Progenitor cell of endocrine pancreas (in vitro differentiated cells): ENCODE results near the gene OTUD7B. TPM values are rescaled to one million over a fixed set of nuclear protein-coding genes. Genes with fewer than 3 reads are reported as not detected.

Source experiments
- DNase-seq: peaks from one replicate; pipeline ENCODE4 v3.0.0; 2021; ENCODE audit warnings: low spot score; ENCODE audit not compliant: unreplicated experiment
- H3K27ac Mint-ChIP-seq: 2 replicates; pipeline ENCODE4 v1.8.0; 2021; ENCODE audit warnings: mild to moderate bottlenecking, moderate library complexity, mixed read lengths
- H3K27me3 Mint-ChIP-seq: 2 replicates; pipeline ENCODE4 v1.8.0; 2021; ENCODE audit warnings: mixed read lengths
- H3K36me3 Mint-ChIP-seq: 2 replicates; pipeline ENCODE4 v1.8.0; 2022; ENCODE audit warnings: mixed read lengths; ENCODE audit not compliant: insufficient read depth
- H3K4me1 Mint-ChIP-seq: 2 replicates; pipeline ENCODE4 v1.8.0; 2021; ENCODE audit warnings: low read depth, mixed read lengths
- H3K4me3 Mint-ChIP-seq: 2 replicates; pipeline ENCODE4 v1.8.0; 2021; ENCODE audit warnings: low read depth, mild to moderate bottlenecking, moderate library complexity, mixed read lengths
- H3K9me3 Mint-ChIP-seq: 2 replicates; pipeline ENCODE4 v1.8.0; 2021; ENCODE audit warnings: low read depth, mixed read lengths
- total RNA-seq: library from RNA; stranded (reverse); gene quantifications from 2 replicates; pipeline ENCODE4 v1.2.1, GENCODE V29; 2021
- TF ChIP-seq, protein P1 (sequence below): fragments of 200-600 bp; sonication (generic); IDR thresholded peaks from one replicate; pipeline ENCODE4 v1.5.0; 2021; ENCODE audit warnings: antibody characterized with exemption, mild to moderate bottlenecking; ENCODE audit not compliant: unreplicated experiment

Gene OTUD7B
- total RNA-seq, 1 donor from 2014 or later = 29.1 TPM

DNA sequence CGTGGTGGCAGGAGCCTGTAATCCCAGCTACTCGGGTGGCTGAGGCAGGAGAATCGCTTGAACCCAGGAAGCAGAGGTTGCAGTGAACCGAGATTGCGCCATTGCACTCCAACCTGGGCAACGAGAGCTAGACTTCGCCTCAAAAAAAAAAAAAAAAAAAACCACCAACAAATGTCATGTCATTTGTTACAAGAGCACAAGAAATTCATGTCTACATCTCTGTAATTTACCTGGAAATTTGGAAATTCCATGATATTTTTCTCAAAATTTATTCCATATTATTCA, 40.5 kb upstream of the OTUD7B start:
- no peaks in the 10 kb centered on the region for H3K27me3 Mint-ChIP-seq
- TF ChIP-seq, protein P1, sequence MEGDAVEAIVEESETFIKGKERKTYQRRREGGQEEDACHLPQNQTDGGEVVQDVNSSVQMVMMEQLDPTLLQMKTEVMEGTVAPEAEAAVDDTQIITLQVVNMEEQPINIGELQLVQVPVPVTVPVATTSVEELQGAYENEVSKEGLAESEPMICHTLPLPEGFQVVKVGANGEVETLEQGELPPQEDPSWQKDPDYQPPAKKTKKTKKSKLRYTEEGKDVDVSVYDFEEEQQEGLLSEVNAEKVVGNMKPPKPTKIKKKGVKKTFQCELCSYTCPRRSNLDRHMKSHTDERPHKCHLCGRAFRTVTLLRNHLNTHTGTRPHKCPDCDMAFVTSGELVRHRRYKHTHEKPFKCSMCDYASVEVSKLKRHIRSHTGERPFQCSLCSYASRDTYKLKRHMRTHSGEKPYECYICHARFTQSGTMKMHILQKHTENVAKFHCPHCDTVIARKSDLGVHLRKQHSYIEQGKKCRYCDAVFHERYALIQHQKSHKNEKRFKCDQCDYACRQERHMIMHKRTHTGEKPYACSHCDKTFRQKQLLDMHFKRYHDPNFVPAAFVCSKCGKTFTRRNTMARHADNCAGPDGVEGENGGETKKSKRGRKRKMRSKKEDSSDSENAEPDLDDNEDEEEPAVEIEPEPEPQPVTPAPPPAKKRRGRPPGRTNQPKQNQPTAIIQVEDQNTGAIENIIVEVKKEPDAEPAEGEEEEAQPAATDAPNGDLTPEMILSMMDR = no peak
- H3K4me1 Mint-ChIP-seq = no peaks in the 10 kb centered on the region
- DNase-seq = no peak
- peak overlapping the region; percentile 8 for H3K27ac Mint-ChIP-seq
- H3K9me3 Mint-ChIP-seq = no peaks in the 10 kb centered on the region
- no peak overlapping the region for H3K4me3 Mint-ChIP-seq
- peaks cover 6% of the 10 kb centered on the region for H3K36me3 Mint-ChIP-seq

GRCh38 chr1:150049926-150050325, 39.4 kb upstream of the OTUD7B start:
- Mint-ChIP-seq H3K9me3 (no peaks in the 10 kb centered on the region), H3K36me3 (peaks cover 6% of the 10 kb centered on the region), H3K4me1 (no peaks in the 10 kb centered on the region), H3K27ac (no peak overlapping the region), H3K27me3 (no peaks in the 10 kb centered on the region), H3K4me3 (no peak overlapping the region)
- no peak for DNase-seq
- TF ChIP-seq, protein P1 = no peak

- no peak for DNase-seq
- H3K9me3 Mint-ChIP-seq = no peaks in the 10 kb centered on the region
- no peaks in the 10 kb centered on the region for H3K4me1 Mint-ChIP-seq
- peaks cover 4% of the 10 kb centered on the region for H3K36me3 Mint-ChIP-seq
- no peaks in the 10 kb centered on the region for H3K27me3 Mint-ChIP-seq
- H3K27ac Mint-ChIP-seq = no peak overlapping the region
- H3K4me3 Mint-ChIP-seq = no peak overlapping the region
- TF ChIP-seq, protein P1 = no peak
Measured at GRCh38 chr1:150034336-150034735, 23.8 kb upstream of the OTUD7B start.

DNA sequence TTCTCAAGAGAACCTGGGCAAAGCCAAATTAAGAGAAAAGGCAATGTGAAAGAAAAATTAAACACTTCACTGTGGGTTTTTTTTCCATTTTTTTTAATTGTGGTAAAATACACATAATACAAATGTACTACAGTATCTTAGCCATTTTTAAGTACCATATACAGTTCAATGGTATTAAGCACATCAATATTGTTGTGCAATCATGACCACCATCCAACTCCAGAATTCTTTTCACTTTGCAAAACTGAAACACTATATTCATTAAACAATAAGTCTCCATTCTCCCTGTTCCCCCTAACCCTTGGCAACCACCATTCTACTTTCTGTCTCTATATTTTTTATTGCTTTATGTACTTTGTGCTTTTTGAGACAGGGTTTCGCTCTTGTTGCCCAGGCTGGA, 17.8 kb upstream of the OTUD7B start:
- H3K36me3 Mint-ChIP-seq = peaks cover 6% of the 10 kb centered on the region
- H3K4me1 Mint-ChIP-seq = no peaks in the 10 kb centered on the region
- no peak overlapping the region for H3K4me3 Mint-ChIP-seq
- no peak for DNase-seq
- no peaks in the 10 kb centered on the region for H3K27me3 Mint-ChIP-seq
- H3K27ac Mint-ChIP-seq = no peak overlapping the region
- no peaks in the 10 kb centered on the region for H3K9me3 Mint-ChIP-seq
- TF ChIP-seq, protein P1 = no peak

DNA sequence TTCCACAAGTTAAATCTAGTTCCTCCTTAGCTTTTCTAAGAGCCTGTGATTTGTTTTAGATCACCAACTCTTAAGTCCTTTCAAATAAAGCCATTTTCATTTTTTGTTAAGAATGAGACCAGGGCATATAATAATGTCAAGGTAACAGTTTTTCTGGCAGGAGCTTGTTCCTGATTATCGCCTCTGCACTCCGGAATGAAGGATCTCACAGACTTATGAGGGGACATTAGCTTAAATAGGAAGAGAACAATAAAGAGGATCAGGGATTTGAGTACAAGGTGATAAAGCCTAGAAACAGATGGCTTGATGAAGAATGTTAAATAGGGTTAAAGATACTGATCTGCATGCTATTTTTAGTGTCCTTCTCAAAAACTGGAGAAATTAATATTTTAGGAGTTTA, 13.6 kb upstream of the OTUD7B start:
- H3K9me3 Mint-ChIP-seq = no peaks in the 10 kb centered on the region
- no peak for DNase-seq
- no peak overlapping the region for H3K4me3 Mint-ChIP-seq
- TF ChIP-seq, protein P1 = no peak
- H3K4me1 Mint-ChIP-seq = peaks cover 14% of the 10 kb centered on the region
- H3K27me3 Mint-ChIP-seq = no peaks in the 10 kb centered on the region
- H3K27ac Mint-ChIP-seq = no peak overlapping the region
- peaks cover 2% of the 10 kb centered on the region for H3K36me3 Mint-ChIP-seq
